PFSK-1 (cell line): Measurements from ENCODE around the gene AKAP8L.

Experiments used
- POLR2AphosphoS5 ChIP-seq: IDR thresholded peaks from 2 replicates; pipeline ENCODE4 v1.6.1; 2012; ENCODE audit warnings: low read depth, mild to moderate bottlenecking, control low read depth, low read length, moderate library complexity
- REST ChIP-seq, 2 experiments: IDR thresholded peaks; 2 replicates each; pipeline versions ENCODE4 v1.6.1 to v1.8.0; 2011 to 2012; ENCODE audit warnings: low read depth in 2 of 2, low read length in 2 of 2, control low read depth in 1 of 2, inconsistent platforms in 1 of 2, mild to moderate bottlenecking in 1 of 2, moderate library complexity in 1 of 2; ENCODE audit not compliant: insufficient read depth in 1 of 2

GRCh38 chr19:15368051-15368632, 50.6 kb downstream of the AKAP8L start:
- no peak for TF ChIP-seq REST (IDR thresholded peaks at IDR 0.05; ENCODE audit: insufficient read depth in 1 of 2, low read depth in 2 of 2, low read length in 2 of 2)
- TF ChIP-seq POLR2AphosphoS5, result no peak
